Esophagus (tissue), 2 donors: Measurements from ENCODE around the gene LDLRAD4. TPM values are rescaled to one million over a fixed set of nuclear protein-coding genes. Genes with fewer than 3 reads are reported as not detected.

Experiments used
- H3K27ac ChIP-seq, 2 donors: one replicate each; pipeline ENCODE4 v1.5.1; 2013; ENCODE audit warnings: low read depth in 2 of 2, mild to moderate bottlenecking in 2 of 2, inconsistent platforms in 1 of 2, low read length in 1 of 2, moderate library complexity in 1 of 2
- H3K27me3 ChIP-seq, 2 donors: one replicate each; pipeline ENCODE4 v1.6.1; 2013; ENCODE audit warnings: low read length in 2 of 2, control low read depth in 1 of 2, mild to moderate bottlenecking in 1 of 2; ENCODE audit not compliant: insufficient read depth in 2 of 2, control insufficient read depth in 1 of 2
- H3K36me3 ChIP-seq, 2 donors: one replicate each; pipeline ENCODE4 v1.6.1; 2013; ENCODE audit warnings: low read length in 1 of 2; ENCODE audit not compliant: control insufficient read depth in 2 of 2, insufficient read depth in 2 of 2
- H3K4me1 ChIP-seq, 2 donors: one replicate each; pipeline ENCODE4 v1.6.1; 2013; ENCODE audit warnings: low read length in 1 of 2; ENCODE audit not compliant: control insufficient read depth in 2 of 2, insufficient read depth in 2 of 2
- H3K4me3 ChIP-seq, 2 donors: one replicate each; pipeline ENCODE4 v1.5.1; 2013; ENCODE audit warnings: low read length in 2 of 2, mild to moderate bottlenecking in 2 of 2, low read depth in 1 of 2, moderate library complexity in 1 of 2
- H3K9me3 ChIP-seq, 2 donors: one replicate each; pipeline ENCODE4 v1.6.1; 2013; ENCODE audit warnings: mild to moderate bottlenecking in 2 of 2, low read depth in 1 of 2, low read length in 1 of 2, moderate library complexity in 1 of 2; ENCODE audit not compliant: control insufficient read depth in 2 of 2, insufficient read depth in 1 of 2
- WGBS, 2 donors: extraction: QIAGEN DNeasy Blood & Tissue Kit; methylation state at CpG; one replicate each; pipeline ENCODE4 v1.1.7; 2013; 5-methylcytosine and 5-hydroxymethylcytosine counted together
- polyA plus RNA-seq, 2 donors: library from polyadenylated mRNA; stranded (reverse); fragments of 200-250 nt; gene quantifications; one replicate each; pipeline ENCODE4 v1.2.3, GENCODE V29; 2013
- donor health status: healthy with polysubstance abuse.
- donor health status: Bipolar disorder and iron deficiency.

LDLRAD4 gene
- polyA plus RNA-seq, 2 donors, result 0.79 to 0.99 TPM

DNA sequence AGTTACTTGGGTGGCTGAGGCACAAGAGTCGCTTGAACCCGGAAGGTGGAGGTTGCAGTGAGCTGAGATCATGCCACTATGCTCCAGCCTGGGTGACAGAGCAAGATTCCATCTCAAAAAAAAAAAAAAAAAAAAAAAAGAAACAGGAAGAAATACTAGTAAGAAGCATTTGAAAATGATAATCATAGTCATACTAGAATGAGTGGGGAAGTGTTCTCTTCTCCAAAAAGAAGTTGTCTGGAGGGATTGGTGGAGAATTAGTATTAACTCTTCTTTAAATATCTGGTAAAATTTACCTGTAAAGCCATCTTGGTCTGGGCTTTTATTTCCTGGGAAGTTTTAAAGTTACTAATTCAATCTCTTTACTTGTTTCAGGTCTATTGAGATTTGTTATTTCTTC lies 376.0 kb downstream of the LDLRAD4 start:
- H3K27ac ChIP-seq, result no peak overlapping the region
- peaks cover 2 to 4% of the 10 kb centered on the region in 2 donors for H3K9me3 ChIP-seq
- H3K4me3 ChIP-seq, result no peak overlapping the region
- WGBS, 2 donors, result 96 to 98% methylated on average over 2 of the region's 2 CpGs
- no peaks in the 10 kb centered on the region for H3K4me1 ChIP-seq
- no peaks in the 10 kb centered on the region for H3K27me3 ChIP-seq
- no peaks in the 10 kb centered on the region for H3K36me3 ChIP-seq

- no peak overlapping the region for H3K27ac ChIP-seq
- H3K9me3 ChIP-seq, result peaks cover 2 to 4% of the 10 kb centered on the region in 2 donors
- no peaks in the 10 kb centered on the region for H3K27me3 ChIP-seq
- no peak overlapping the region for H3K4me3 ChIP-seq
- H3K4me1 ChIP-seq, result no peaks in the 10 kb centered on the region
- no peaks in the 10 kb centered on the region for H3K36me3 ChIP-seq
Observed at GRCh38 chr18:13597068-13597467, 378.5 kb downstream of the LDLRAD4 start.

DNA sequence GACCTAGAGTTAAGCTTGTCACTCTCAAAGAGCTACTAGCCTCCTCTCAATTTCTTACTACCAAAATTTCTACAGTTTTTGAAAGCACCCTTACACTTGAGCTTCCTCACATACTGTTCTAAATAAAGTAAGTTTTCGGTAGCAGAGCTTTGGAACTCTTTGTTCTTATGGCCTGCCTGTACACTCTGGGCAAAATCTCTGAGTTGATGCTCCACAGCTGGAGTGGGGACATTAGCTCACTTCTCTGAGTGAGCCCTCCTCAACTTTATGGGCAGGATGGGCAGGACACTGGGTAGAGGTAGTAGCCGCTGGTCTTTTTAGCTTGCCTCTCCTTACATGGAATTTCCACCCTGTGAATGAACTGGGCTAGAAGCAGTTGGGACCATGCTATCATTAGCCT lies 380.0 kb downstream of the LDLRAD4 start:
- Histone ChIP-seq H3K36me3 (no peaks in the 10 kb centered on the region), H3K9me3 (peaks cover 2 to 4% of the 10 kb centered on the region in 2 donors), H3K27me3 (no peaks in the 10 kb centered on the region), H3K4me3 (no peak overlapping the region), H3K4me1 (no peaks in the 10 kb centered on the region), H3K27ac (no peak overlapping the region)
- 96 to 97% methylated on average over 2 of the region's 2 CpGs for WGBS, 2 donors

DNA sequence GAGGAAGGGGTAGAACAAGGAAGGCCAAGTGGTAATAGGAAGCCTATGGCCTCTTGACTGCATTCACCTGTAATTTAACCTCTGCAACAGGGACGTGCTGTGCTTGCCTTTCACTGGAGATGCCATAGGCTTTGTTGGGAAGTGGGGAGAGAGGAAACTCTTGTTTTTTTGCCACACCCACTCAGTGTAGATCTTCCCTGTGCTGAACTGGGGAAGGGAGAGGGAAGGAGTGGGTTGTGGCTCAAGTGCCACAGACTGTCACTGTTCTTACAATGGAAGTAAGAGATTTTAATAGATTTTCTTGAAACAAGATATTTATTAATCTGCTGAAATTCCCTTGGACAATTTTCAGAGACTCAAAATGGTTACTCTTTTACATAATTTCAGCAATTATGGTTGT lies 380.5 kb downstream of the LDLRAD4 start:
- 73 to 94% methylated on average over 1 of the region's 1 CpG for WGBS, 2 donors
- Histone ChIP-seq H3K4me1 (no peaks in the 10 kb centered on the region), H3K9me3 (peaks cover 2 to 4% of the 10 kb centered on the region in 2 donors), H3K36me3 (no peaks in the 10 kb centered on the region), H3K27ac (no peak overlapping the region), H3K27me3 (no peaks in the 10 kb centered on the region), H3K4me3 (no peak overlapping the region)

DNA sequence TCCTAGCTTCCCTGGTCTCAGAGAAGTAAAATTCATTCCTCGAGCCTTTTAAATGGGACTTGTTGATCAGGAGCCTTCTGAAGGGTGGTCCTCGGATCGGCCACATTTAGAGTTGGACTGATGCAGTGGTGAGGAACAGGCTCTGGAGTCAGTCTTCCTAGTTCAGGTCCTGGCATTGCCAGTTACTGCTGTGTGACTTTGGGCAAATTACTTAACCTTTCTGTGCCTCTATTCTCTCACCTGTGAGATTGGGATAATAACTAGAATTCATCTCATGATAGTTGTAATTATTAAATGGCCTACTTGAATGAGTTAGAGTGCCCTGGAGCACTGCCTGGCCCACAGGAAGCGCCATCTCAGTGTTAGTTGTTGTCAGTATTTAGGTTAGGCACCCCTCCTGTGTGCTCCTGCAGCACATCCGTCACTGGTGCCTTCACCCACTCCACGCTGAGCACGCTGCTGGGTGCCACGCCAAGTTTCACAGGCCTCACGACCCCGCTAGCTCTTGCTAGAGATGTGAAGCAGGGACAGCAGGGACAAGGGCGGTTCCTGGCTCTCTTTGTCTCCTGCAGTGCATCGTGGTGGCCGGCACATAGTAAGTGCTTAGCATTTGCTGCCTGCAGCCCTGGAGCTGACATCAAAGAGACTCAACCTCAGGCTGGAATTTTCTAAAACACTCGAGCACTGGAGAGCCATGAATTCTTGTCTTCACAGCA lies 384.9 kb downstream of the LDLRAD4 start:
- Histone ChIP-seq H3K4me3 (no peak overlapping the region), H3K4me1 (no peaks in the 10 kb centered on the region), H3K27ac (no peak overlapping the region), H3K27me3 (no peaks in the 10 kb centered on the region), H3K9me3 (peaks cover 0 to 4% of the 10 kb centered on the region in 2 donors), H3K36me3 (no peaks in the 10 kb centered on the region)
- 88 to 90% methylated on average over 14 of the region's 14 CpGs for WGBS, 2 donors

GRCh38 chr18:13604786-13605185 lies 386.2 kb downstream of the LDLRAD4 start:
- Histone ChIP-seq H3K36me3 (no peaks in the 10 kb centered on the region), H3K27ac (no peak overlapping the region), H3K27me3 (no peaks in the 10 kb centered on the region), H3K9me3 (no peaks in the 10 kb centered on the region), H3K4me1 (no peaks in the 10 kb centered on the region), H3K4me3 (no peak overlapping the region)
- 84 to 85% methylated on average over 7 of the region's 7 CpGs for WGBS, 2 donors

DNA sequence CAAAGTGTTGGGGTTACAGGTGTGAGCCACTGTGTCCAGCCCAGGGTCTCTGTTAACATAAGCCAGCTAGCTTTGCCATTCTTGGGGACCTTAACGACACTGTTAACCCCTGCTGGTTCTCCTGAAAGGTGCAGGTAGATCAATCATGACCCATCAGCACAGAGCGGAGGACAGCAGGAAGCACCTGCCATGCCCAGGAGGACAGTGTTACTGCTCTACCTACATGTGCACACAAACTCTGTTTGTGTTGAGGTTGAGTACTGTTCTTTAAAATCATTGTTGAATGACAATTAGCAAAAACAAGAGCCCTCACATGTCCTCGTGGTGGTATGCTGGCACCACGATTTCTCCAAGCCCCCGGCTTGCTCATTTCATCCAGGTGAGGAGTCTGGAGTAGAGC lies 386.9 kb downstream of the LDLRAD4 start:
- H3K4me3 ChIP-seq, result no peak overlapping the region
- no peaks in the 10 kb centered on the region for H3K27me3 ChIP-seq
- H3K9me3 ChIP-seq, result no peaks in the 10 kb centered on the region
- peaks cover 0 to 1% of the 10 kb centered on the region in 2 donors for H3K4me1 ChIP-seq
- H3K36me3 ChIP-seq, result no peaks in the 10 kb centered on the region
- 84 to 85% methylated on average over 5 of the region's 5 CpGs for WGBS, 2 donors
- no peak overlapping the region for H3K27ac ChIP-seq

GRCh38 chr18:13605901-13606300 lies 387.3 kb downstream of the LDLRAD4 start:
- H3K27ac ChIP-seq, result no peak overlapping the region
- WGBS, 2 donors, result 87 to 92% methylated on average over 6 of the region's 6 CpGs

DNA sequence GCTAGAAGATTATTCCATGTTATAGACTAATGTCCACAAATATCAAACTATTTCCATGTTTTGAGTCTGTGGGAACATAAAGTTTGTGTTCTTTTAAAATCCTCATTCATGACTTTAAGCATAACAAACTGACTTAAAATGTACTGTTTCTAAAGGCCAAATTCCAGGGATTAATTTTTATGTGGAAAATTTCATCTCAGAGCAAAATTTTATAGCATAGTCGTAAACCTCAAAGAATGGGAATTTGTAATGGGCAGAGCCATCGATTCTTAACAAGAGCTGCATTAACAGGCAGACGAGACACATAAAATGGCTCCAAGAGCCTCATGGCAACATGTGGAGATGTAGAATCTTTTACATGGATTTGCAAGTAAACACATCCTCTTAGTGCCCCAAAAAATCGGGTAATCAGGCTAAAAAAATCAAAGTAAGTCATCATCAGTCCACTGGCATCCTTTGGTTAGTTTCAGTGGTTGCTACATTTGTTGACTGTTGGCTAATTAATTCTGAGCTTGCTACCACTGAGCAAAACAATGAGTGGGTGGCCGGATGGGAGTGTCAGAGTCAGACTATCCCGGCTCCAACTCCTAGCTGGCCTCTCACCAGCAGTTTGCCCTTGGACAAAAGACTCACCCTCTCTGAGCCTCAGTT lies 388.2 kb downstream of the LDLRAD4 start:
- 46 to 53% methylated on average over 6 of the region's 6 CpGs for WGBS, 2 donors
- H3K4me3 ChIP-seq, result no peak overlapping the region

More at GRCh38 chr18:13605901-13606300, 387.3 kb downstream of the LDLRAD4 start:
- Histone ChIP-seq H3K36me3 (no peaks in the 10 kb centered on the region), H3K4me3 (no peak overlapping the region), H3K9me3 (no peaks in the 10 kb centered on the region), H3K27me3 (peaks cover 0 to under 1% of the 10 kb centered on the region in 2 donors), H3K4me1 (peaks cover 0 to 3% of the 10 kb centered on the region in 2 donors)

More for the DNA sequence above, 388.2 kb downstream of the LDLRAD4 start:
- Histone ChIP-seq H3K27ac (no peak overlapping the region), H3K4me1 (peaks cover 0 to 4% of the 10 kb centered on the region in 2 donors), H3K9me3 (no peaks in the 10 kb centered on the region), H3K27me3 (peaks cover 0 to 3% of the 10 kb centered on the region in 2 donors), H3K36me3 (no peaks in the 10 kb centered on the region)
